ENCODE data around the gene ROM1. TPM values are rescaled to one million over a fixed set of nuclear protein-coding genes. Genes with fewer than 3 reads are reported as not detected.
A peak's percentile ranks its signal among the peaks of the same experiment; 100 is the strongest.

The ROM1 gene
- polyA plus RNA-seq, 2 of the 4 experiments (the other 2 are of a cell fraction), result 0.92 to 2.8 TPM

DNA sequence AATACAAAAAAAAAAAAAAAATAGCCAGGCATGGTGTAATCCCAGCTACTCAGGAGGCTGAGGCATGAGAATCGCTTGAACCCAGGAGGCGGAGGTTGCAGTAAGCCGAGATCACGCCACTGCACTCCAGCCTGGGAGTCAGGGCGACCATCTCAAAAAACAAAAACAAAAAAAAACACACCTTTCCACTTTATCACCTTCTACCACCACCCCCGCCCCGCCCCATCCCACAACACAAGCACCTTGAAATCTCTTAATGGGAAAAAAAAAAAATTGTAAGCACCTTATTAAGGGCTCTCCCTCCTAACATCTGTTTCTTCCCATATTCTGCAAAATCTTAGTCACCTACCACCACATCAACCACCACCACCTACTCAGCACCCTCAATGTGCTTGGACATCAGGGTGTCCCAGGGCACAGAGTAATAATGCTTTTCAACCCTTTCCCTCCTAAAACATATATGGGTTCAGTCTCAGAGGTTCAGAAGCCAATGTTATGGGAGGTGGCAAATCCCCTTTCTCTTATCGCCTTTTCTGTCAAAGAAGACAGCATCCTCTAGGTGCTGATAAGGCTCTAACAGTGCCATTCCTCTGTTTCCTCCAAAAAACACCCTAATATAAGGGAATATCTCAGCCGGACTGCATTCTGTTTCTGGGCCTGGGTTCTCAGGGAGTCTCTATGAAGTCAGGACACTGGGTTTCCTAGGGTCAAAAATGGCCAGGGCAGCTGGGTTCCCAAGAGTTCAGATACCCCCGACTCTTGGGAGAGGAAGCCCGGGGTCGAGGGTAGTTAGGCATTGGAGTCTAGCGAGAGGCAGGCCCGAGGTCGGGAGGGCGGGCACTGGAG, 39.3 kb downstream of the ROM1 start:
- ATAC-seq, result peak in 1 of 2 experiments; percentile 60; a peak in 3 of 6 replicates
- Histone ChIP-seq H3K4me1 (peaks cover 10% of the 10 kb centered on the region; the same call in 2 of the 3 replicates), H3K4me2 (peak overlapping the region; percentile 91), H3K9me3 (no peaks in the 10 kb centered on the region), H3K4me3 (peak overlapping the region; percentile 75), H3K27ac (peak overlapping the region; percentile 85 to 97)
- no peak for TF ChIP-seq HOXA7 (CRISPR knock-in tag; IDR thresholded peaks at IDR 0.05)
- no peak for TF ChIP-seq PHF8 (IDR thresholded peaks at IDR 0.05; ENCODE audit: borderline replicate concordance, low read depth)
- TF ChIP-seq HOXB5 (CRISPR knock-in tag; IDR thresholded peaks at IDR 0.05), result no peak
- ChIA-PET CTCF (interaction anchor here (1.1 to 1.4 kb wide), 3 partner anchors 11 to 258 kb away, joined by 3 read pairs; no protein-coding TSS in a partner anchor), POLR2A (interaction anchor here (0.6 to 1.4 kb wide), 21 partner anchors 8 to 242 kb away, joined by 3 to 91 read pairs (median 5); partner anchors contain the start of genes B3GAT3, C11orf98, CSKMT and EEF1G)
- no peak for FAIRE-seq
- WGBS (ENCODE audit: missing lambda C conversion rate), result 40% methylated on average over 16 of the region's 16 CpGs
- DNase-seq (ENCODE audit: low read depth in 1 of 2, low spot score in 1 of 2), result no peak

DNA sequence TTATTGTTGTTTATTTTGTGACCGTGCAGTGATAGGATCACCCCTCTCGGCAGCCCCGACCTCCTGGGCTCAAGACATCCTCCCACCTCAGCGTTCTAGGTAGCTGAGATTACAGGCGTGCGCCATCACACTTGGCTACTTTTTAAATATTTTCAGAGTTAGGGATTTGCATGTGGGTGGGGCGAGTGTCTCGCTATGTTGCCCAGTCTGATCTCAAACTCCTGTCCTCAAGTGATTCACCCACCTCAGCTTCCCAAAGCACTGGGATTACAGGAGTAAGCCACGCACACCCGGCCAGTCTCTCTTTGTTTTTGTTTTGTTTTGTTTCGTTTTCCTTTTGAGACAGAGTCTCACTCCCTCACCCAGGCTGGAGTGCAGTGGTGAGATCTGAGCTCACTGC, 41.2 kb downstream of the ROM1 start:
- CTCF ChIA-PET, result interaction anchor here (0.6 to 3.6 kb wide), 4 partner anchors 13 to 228 kb away, joined by 3 to 14 read pairs (median 6); partner anchors contain the start of genes EML3 and ROM1
- POLR2A ChIA-PET, result interaction anchor here (0.7 to 3.6 kb wide), 2 partner anchors 11 to 187 kb away, joined by 4 to 35 read pairs; partner anchors contain the start of genes C11orf98 and CSKMT
- H3K4me1 ChIP-seq, result peaks cover 10% of the 10 kb centered on the region; the same call in 2 of the 3 replicates
- no peak overlapping the region; a peak in 1 of 6 replicates for H3K27ac ChIP-seq
- H3K4me2 ChIP-seq, result no peak overlapping the region
- no peaks in the 10 kb centered on the region for H3K9me3 ChIP-seq
- DNase-seq (ENCODE audit: low read depth in 1 of 2, low spot score in 1 of 2) (no peak), ATAC-seq (no peak), FAIRE-seq (no peak)
- TF ChIP-seq ZSCAN20 (CRISPR knock-in tag; IDR thresholded peaks at IDR 0.05), result no peak
- TF ChIP-seq RCOR1 (IDR thresholded peaks at IDR 0.05; ENCODE audit: low read depth, low read length), result no peak
- TF ChIP-seq, protein P1, sequence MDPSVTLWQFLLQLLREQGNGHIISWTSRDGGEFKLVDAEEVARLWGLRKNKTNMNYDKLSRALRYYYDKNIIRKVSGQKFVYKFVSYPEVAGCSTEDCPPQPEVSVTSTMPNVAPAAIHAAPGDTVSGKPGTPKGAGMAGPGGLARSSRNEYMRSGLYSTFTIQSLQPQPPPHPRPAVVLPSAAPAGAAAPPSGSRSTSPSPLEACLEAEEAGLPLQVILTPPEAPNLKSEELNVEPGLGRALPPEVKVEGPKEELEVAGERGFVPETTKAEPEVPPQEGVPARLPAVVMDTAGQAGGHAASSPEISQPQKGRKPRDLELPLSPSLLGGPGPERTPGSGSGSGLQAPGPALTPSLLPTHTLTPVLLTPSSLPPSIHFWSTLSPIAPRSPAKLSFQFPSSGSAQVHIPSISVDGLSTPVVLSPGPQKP (IDR thresholded peaks at IDR 0.05; ENCODE audit: low read depth, low read length), result no peak
- TF ChIP-seq NR3C1 (IDR thresholded peaks at IDR 0.05), result no peak
- TF ChIP-seq POLR2A (IDR thresholded peaks at IDR 0.05; ENCODE audit: low read length), result no peak
- TF ChIP-seq, protein P2, sequence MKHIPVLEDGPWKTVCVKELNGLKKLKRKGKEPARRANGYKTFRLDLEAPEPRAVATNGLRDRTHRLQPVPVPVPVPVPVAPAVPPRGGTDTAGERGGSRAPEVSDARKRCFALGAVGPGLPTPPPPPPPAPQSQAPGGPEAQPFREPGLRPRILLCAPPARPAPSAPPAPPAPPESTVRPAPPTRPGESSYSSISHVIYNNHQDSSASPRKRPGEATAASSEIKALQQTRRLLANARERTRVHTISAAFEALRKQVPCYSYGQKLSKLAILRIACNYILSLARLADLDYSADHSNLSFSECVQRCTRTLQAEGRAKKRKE (CRISPR knock-in tag; IDR thresholded peaks at IDR 0.05; ENCODE audit: low read depth), result no peak
- TF ChIP-seq ZFP36 (IDR thresholded peaks at IDR 0.05; ENCODE audit: borderline replicate concordance, partially characterized antibody), result no peak
- TF ChIP-seq, protein P3, sequence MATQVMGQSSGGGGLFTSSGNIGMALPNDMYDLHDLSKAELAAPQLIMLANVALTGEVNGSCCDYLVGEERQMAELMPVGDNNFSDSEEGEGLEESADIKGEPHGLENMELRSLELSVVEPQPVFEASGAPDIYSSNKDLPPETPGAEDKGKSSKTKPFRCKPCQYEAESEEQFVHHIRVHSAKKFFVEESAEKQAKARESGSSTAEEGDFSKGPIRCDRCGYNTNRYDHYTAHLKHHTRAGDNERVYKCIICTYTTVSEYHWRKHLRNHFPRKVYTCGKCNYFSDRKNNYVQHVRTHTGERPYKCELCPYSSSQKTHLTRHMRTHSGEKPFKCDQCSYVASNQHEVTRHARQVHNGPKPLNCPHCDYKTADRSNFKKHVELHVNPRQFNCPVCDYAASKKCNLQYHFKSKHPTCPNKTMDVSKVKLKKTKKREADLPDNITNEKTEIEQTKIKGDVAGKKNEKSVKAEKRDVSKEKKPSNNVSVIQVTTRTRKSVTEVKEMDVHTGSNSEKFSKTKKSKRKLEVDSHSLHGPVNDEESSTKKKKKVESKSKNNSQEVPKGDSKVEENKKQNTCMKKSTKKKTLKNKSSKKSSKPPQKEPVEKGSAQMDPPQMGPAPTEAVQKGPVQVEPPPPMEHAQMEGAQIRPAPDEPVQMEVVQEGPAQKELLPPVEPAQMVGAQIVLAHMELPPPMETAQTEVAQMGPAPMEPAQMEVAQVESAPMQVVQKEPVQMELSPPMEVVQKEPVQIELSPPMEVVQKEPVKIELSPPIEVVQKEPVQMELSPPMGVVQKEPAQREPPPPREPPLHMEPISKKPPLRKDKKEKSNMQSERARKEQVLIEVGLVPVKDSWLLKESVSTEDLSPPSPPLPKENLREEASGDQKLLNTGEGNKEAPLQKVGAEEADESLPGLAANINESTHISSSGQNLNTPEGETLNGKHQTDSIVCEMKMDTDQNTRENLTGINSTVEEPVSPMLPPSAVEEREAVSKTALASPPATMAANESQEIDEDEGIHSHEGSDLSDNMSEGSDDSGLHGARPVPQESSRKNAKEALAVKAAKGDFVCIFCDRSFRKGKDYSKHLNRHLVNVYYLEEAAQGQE (IDR thresholded peaks at IDR 0.05), result no peak
- no peak for TF ChIP-seq NFE2L2 (conservative IDR thresholded peaks at IDR 0.05; ENCODE audit: low read length)
- TF ChIP-seq, protein P4, sequence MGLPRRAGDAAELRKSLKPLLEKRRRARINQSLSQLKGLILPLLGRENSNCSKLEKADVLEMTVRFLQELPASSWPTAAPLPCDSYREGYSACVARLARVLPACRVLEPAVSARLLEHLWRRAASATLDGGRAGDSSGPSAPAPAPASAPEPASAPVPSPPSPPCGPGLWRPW (IDR thresholded peaks at IDR 0.05), result no peak
- WGBS (ENCODE audit: missing lambda C conversion rate), result 91% methylated on average over 11 of the region's 11 CpGs
- no peak overlapping the region for H3K4me3 ChIP-seq
